ENCODE data around the gene GFER.

Gene GFER

GRCh38 chr16:2033909-2034695 is 50.1 kb downstream of the GFER start:
- 0 out of 2 replicates have a peak, but pooled peaks have one; percentile 28 for TF ChIP-seq ZBTB7A (IDR thresholded peaks at IDR 0.05; ENCODE audit: low read depth)

- TF ChIP-seq EGR1 (IDR thresholded peaks at IDR 0.05) (no peak), TAF1 (IDR thresholded peaks at IDR 0.05; ENCODE audit: low read depth) (no peak)
These were observed 50.9 kb downstream of the GFER start for GRCh38 chr16:2034696-2035430.

GRCh38 chr16:2035431-2036199 is 51.6 kb downstream of the GFER start:
- TF ChIP-seq EGR1 (IDR thresholded peaks at IDR 0.05) (no peak), NFIC (IDR thresholded peaks at IDR 0.05) (peak; percentile 86), MAX (IDR thresholded peaks at IDR 0.05) (peak; percentile 61), RAD21 (IDR thresholded peaks at IDR 0.05; ENCODE audit: low read depth) (no peak), CREB1 (IDR thresholded peaks at IDR 0.05; ENCODE audit: low read depth) (no peak), CEBPB (IDR thresholded peaks at IDR 0.05) (no peak), TEAD4 (IDR thresholded peaks at IDR 0.05) (peak; percentile 93), ZBTB7A (IDR thresholded peaks at IDR 0.05; ENCODE audit: low read depth) (peak; percentile 97), TAF1 (IDR thresholded peaks at IDR 0.05; ENCODE audit: low read depth) (no peak), REST (IDR thresholded peaks at IDR 0.05; ENCODE audit: low read depth) (no peak), TCF12 (IDR thresholded peaks at IDR 0.05; ENCODE audit: low read depth) (peak; percentile 91), FOXM1 (IDR thresholded peaks at IDR 0.05; ENCODE audit: borderline replicate concordance, low read depth) (no peak; the same call in 1 of the 2 replicates), USF1 (IDR thresholded peaks at IDR 0.05) (no peak; the same call in 1 of the 2 replicates), EP300 (IDR thresholded peaks at IDR 0.05; ENCODE audit: borderline replicate concordance) (peak; percentile 81), YY1 (IDR thresholded peaks at IDR 0.05; ENCODE audit: low read depth) (peak; percentile 89)

GRCh38 chr16:2036200-2036966 is 52.4 kb downstream of the GFER start:
- 0 out of 2 replicates have a peak, but pooled peaks have one; percentile 12 for TF ChIP-seq MAX (IDR thresholded peaks at IDR 0.05)
- TF ChIP-seq TCF12 (IDR thresholded peaks at IDR 0.05; ENCODE audit: low read depth): no peak

- TF ChIP-seq TAF1 (IDR thresholded peaks at IDR 0.05; ENCODE audit: low read depth): no peak
- TF ChIP-seq RAD21 (IDR thresholded peaks at IDR 0.05; ENCODE audit: low read depth): no peak
- no peak for TF ChIP-seq YY1 (IDR thresholded peaks at IDR 0.05; ENCODE audit: low read depth)
- TF ChIP-seq EP300 (IDR thresholded peaks at IDR 0.05; ENCODE audit: borderline replicate concordance): no peak
- TF ChIP-seq USF1 (IDR thresholded peaks at IDR 0.05): no peak
- TF ChIP-seq REST (IDR thresholded peaks at IDR 0.05; ENCODE audit: low read depth): no peak
These were observed 53.1 kb downstream of the GFER start for GRCh38 chr16:2037115-2037514.

Measured in Ishikawa (cell line).